ENCODE results near the gene BNIPL.

BNIPL gene

GRCh38 chr1:151013518-151013917, 22.9 kb upstream of the BNIPL start:
- Histone ChIP-seq H3K4me3 (ENCODE audit: low read depth, low read length) (no peak overlapping the region), H2BK120ac (ENCODE audit: insufficient read depth, low read length, poor library complexity) (no peak overlapping the region), H2AFZ (ENCODE audit: insufficient read depth, low read length, poor library complexity) (no peak overlapping the region), H3K9me3 (ENCODE audit: insufficient read depth, low read depth, low read length) (no peaks in the 10 kb centered on the region), H3K14ac (ENCODE audit: low read length) (no peak overlapping the region), H3K9ac (ENCODE audit: low read length) (no peak overlapping the region), H3K79me2 (ENCODE audit: control insufficient read depth, insufficient read depth, low read length, poor library complexity) (peaks cover 2% of the 10 kb centered on the region), H3K4ac (ENCODE audit: low read depth, low read length) (no peak overlapping the region), H4K8ac (ENCODE audit: low read depth, low read length) (no peak overlapping the region), H3K79me1 (ENCODE audit: low read length) (peaks cover 3% of the 10 kb centered on the region), H4K12ac (ENCODE audit: low read depth, low read length) (no peak overlapping the region), H2BK12ac (ENCODE audit: low read length) (no peak overlapping the region), H3K23ac (ENCODE audit: low read length) (no peak overlapping the region), H3K18ac (ENCODE audit: low read length) (no peak overlapping the region), H4K91ac (ENCODE audit: low read depth, low read length) (no peak overlapping the region), H2AK5ac (ENCODE audit: low read length) (no peak overlapping the region), H3K27me3 (ENCODE audit: insufficient read depth, low read length) (no peaks in the 10 kb centered on the region), H3K4me1 (ENCODE audit: control insufficient read depth in 1 of 2, insufficient read depth in 2 of 2, low read length in 2 of 2) (peaks cover 0 to 3% of the 10 kb centered on the region in 2 experiments), H3K4me2 (ENCODE audit: low read length) (no peak overlapping the region), H3K36me3 (ENCODE audit: control insufficient read depth in 1 of 2, insufficient read depth in 2 of 2, low read length in 2 of 2) (no peaks in the 10 kb centered on the region), H3K27ac (ENCODE audit: low read depth, low read length) (no peak overlapping the region), H2BK5ac (ENCODE audit: low read depth, low read length, poor library complexity) (no peak overlapping the region)
- no peak for DNase-seq
- no CpG with 5 or more reads among the region's 2 CpGs for WGBS (ENCODE audit: extremely low coverage, insufficient coverage, insufficient read length)

GRCh38 chr1:151024540-151025146, 11.7 kb upstream of the BNIPL start:
- Histone ChIP-seq H2BK5ac (ENCODE audit: low read depth, low read length, poor library complexity) (no peak overlapping the region), H3K14ac (ENCODE audit: low read length) (no peak overlapping the region), H3K9me3 (ENCODE audit: insufficient read depth, low read depth, low read length) (peaks cover 3% of the 10 kb centered on the region), H3K4me3 (ENCODE audit: low read depth, low read length) (no peak overlapping the region), H4K8ac (ENCODE audit: low read depth, low read length) (no peak overlapping the region), H4K91ac (ENCODE audit: low read depth, low read length) (no peak overlapping the region), H3K27me3 (ENCODE audit: insufficient read depth, low read length) (no peaks in the 10 kb centered on the region), H3K9ac (ENCODE audit: low read length) (no peak overlapping the region), H3K4me1 (ENCODE audit: control insufficient read depth in 1 of 2, insufficient read depth in 2 of 2, low read length in 2 of 2) (no peaks in the 10 kb centered on the region), H3K4me2 (ENCODE audit: low read length) (no peak overlapping the region), H3K23ac (ENCODE audit: low read length) (no peak overlapping the region), H3K79me1 (ENCODE audit: low read length) (no peaks in the 10 kb centered on the region), H2AK5ac (ENCODE audit: low read length) (no peak overlapping the region), H2AFZ (ENCODE audit: insufficient read depth, low read length, poor library complexity) (no peak overlapping the region), H3K4ac (ENCODE audit: low read depth, low read length) (no peak overlapping the region), H2BK120ac (ENCODE audit: insufficient read depth, low read length, poor library complexity) (no peak overlapping the region), H3K36me3 (ENCODE audit: control insufficient read depth in 1 of 2, insufficient read depth in 2 of 2, low read length in 2 of 2) (peaks cover 12% of the 10 kb centered on the region in 2 experiments), H3K18ac (ENCODE audit: low read length) (no peak overlapping the region), H4K12ac (ENCODE audit: low read depth, low read length) (no peak overlapping the region), H2BK12ac (ENCODE audit: low read length) (no peak overlapping the region), H3K27ac (ENCODE audit: low read depth, low read length) (no peak overlapping the region), H3K79me2 (ENCODE audit: control insufficient read depth, insufficient read depth, low read length, poor library complexity) (no peaks in the 10 kb centered on the region)
- DNase-seq, result peak; percentile 46 to 81
- no CpG with 5 or more reads among the region's 6 CpGs for WGBS (ENCODE audit: extremely low coverage, insufficient coverage, insufficient read length)

- no peak overlapping the region for H2BK120ac ChIP-seq (ENCODE audit: insufficient read depth, low read length, poor library complexity)
- H3K9me3 ChIP-seq (ENCODE audit: insufficient read depth, low read depth, low read length), result peaks cover 3% of the 10 kb centered on the region
- no peak overlapping the region for H2BK5ac ChIP-seq (ENCODE audit: low read depth, low read length, poor library complexity)
- no peaks in the 10 kb centered on the region for H3K79me1 ChIP-seq (ENCODE audit: low read length)
- no peak overlapping the region for H2BK12ac ChIP-seq (ENCODE audit: low read length)
- H3K36me3 ChIP-seq (ENCODE audit: control insufficient read depth in 1 of 2, insufficient read depth in 2 of 2, low read length in 2 of 2), result peaks cover 12 to 14% of the 10 kb centered on the region in 2 experiments
- H3K18ac ChIP-seq (ENCODE audit: low read length), result no peak overlapping the region
- no peaks in the 10 kb centered on the region for H3K79me2 ChIP-seq (ENCODE audit: control insufficient read depth, insufficient read depth, low read length, poor library complexity)
- no peak overlapping the region for H3K4ac ChIP-seq (ENCODE audit: low read depth, low read length)
- no peak overlapping the region for H3K14ac ChIP-seq (ENCODE audit: low read length)
- no peak overlapping the region for H2AK5ac ChIP-seq (ENCODE audit: low read length)
- H3K23ac ChIP-seq (ENCODE audit: low read length), result no peak overlapping the region
- H2AFZ ChIP-seq (ENCODE audit: insufficient read depth, low read length, poor library complexity), result no peak overlapping the region
- H4K8ac ChIP-seq (ENCODE audit: low read depth, low read length), result no peak overlapping the region
- no peak overlapping the region for H3K27ac ChIP-seq (ENCODE audit: low read depth, low read length)
- no peak overlapping the region for H3K4me2 ChIP-seq (ENCODE audit: low read length)
- no peak overlapping the region for H3K9ac ChIP-seq (ENCODE audit: low read length)
- H4K91ac ChIP-seq (ENCODE audit: low read depth, low read length), result no peak overlapping the region
- no peaks in the 10 kb centered on the region for H3K27me3 ChIP-seq (ENCODE audit: insufficient read depth, low read length)
- no peak overlapping the region for H4K12ac ChIP-seq (ENCODE audit: low read depth, low read length)
- no peak overlapping the region for H3K4me3 ChIP-seq (ENCODE audit: low read depth, low read length)
- DNase-seq, result no peak
- no peaks in the 10 kb centered on the region for H3K4me1 ChIP-seq (ENCODE audit: control insufficient read depth in 1 of 2, insufficient read depth in 2 of 2, low read length in 2 of 2)
Measured at GRCh38 chr1:151026460-151026859, 9.9 kb upstream of the BNIPL start.

GRCh38 chr1:151032164-151032563, 4.2 kb upstream of the BNIPL start:
- H4K12ac ChIP-seq (ENCODE audit: low read depth, low read length), result no peak overlapping the region
- peaks cover 2% of the 10 kb centered on the region for H3K9me3 ChIP-seq (ENCODE audit: insufficient read depth, low read depth, low read length)
- H2BK120ac ChIP-seq (ENCODE audit: insufficient read depth, low read length, poor library complexity), result no peak overlapping the region
- no peaks in the 10 kb centered on the region for H3K79me2 ChIP-seq (ENCODE audit: control insufficient read depth, insufficient read depth, low read length, poor library complexity)
- H2BK5ac ChIP-seq (ENCODE audit: low read depth, low read length, poor library complexity), result no peak overlapping the region
- no peak for DNase-seq
- no peak overlapping the region for H2AFZ ChIP-seq (ENCODE audit: insufficient read depth, low read length, poor library complexity)
- H3K27me3 ChIP-seq (ENCODE audit: insufficient read depth, low read length), result no peaks in the 10 kb centered on the region
- peaks cover 0 to 3% of the 10 kb centered on the region in 2 experiments for H3K4me1 ChIP-seq (ENCODE audit: control insufficient read depth in 1 of 2, insufficient read depth in 2 of 2, low read length in 2 of 2)
- no peak overlapping the region for H3K4ac ChIP-seq (ENCODE audit: low read depth, low read length)
- H3K4me2 ChIP-seq (ENCODE audit: low read length), result no peak overlapping the region
- no peaks in the 10 kb centered on the region for H3K79me1 ChIP-seq (ENCODE audit: low read length)
- H3K14ac ChIP-seq (ENCODE audit: low read length), result no peak overlapping the region
- no peak overlapping the region for H3K18ac ChIP-seq (ENCODE audit: low read length)
- H2BK12ac ChIP-seq (ENCODE audit: low read length), result no peak overlapping the region
- no peak overlapping the region for H3K9ac ChIP-seq (ENCODE audit: low read length)
- H3K36me3 ChIP-seq (ENCODE audit: control insufficient read depth in 1 of 2, insufficient read depth in 2 of 2, low read length in 2 of 2), result peaks cover 9 to 19% of the 10 kb centered on the region in 2 experiments
- H3K4me3 ChIP-seq (ENCODE audit: low read depth, low read length), result no peak overlapping the region
- no peak overlapping the region for H2AK5ac ChIP-seq (ENCODE audit: low read length)
- no CpG with 5 or more reads among the region's 8 CpGs for WGBS (ENCODE audit: extremely low coverage, insufficient coverage, insufficient read length)
- H4K8ac ChIP-seq (ENCODE audit: low read depth, low read length), result no peak overlapping the region
- no peak overlapping the region for H3K23ac ChIP-seq (ENCODE audit: low read length)
- no peak overlapping the region for H3K27ac ChIP-seq (ENCODE audit: low read depth, low read length)
- H4K91ac ChIP-seq (ENCODE audit: low read depth, low read length), result no peak overlapping the region
